Osteocyte (in vitro differentiated cells): ENCODE results near the gene NSG2. TPM values are rescaled to one million over a fixed set of nuclear protein-coding genes. Genes with fewer than 3 reads are reported as not detected.
"Not testable (repeated sequence)": the region's sequence is repeated elsewhere in the genome, so short reads cannot be mapped to it uniquely, and the experiment has no call there.

Experiments used
- DNase-seq: peaks from one replicate; pipeline ENCODE4 v3.0.0; 2021; ENCODE audit warnings: mixed read lengths; ENCODE audit not compliant: unreplicated experiment; ENCODE audit errors: extremely low spot score
- H3K27ac Mint-ChIP-seq: one replicate; pipeline ENCODE4 v1.8.0; 2021; ENCODE audit warnings: mild to moderate bottlenecking, mixed read lengths; ENCODE audit not compliant: unreplicated experiment
- H3K27me3 Mint-ChIP-seq: one replicate; pipeline ENCODE4 v1.8.0; 2021; ENCODE audit warnings: mixed read lengths; ENCODE audit not compliant: unreplicated experiment
- H3K36me3 Mint-ChIP-seq: one replicate; pipeline ENCODE4 v1.8.0; 2021; ENCODE audit warnings: mixed read lengths; ENCODE audit not compliant: unreplicated experiment
- H3K4me1 Mint-ChIP-seq: one replicate; pipeline ENCODE4 v1.8.0; 2021; ENCODE audit warnings: mixed read lengths; ENCODE audit not compliant: unreplicated experiment
- H3K4me3 Mint-ChIP-seq: one replicate; pipeline ENCODE4 v1.8.0; 2021; ENCODE audit warnings: mild to moderate bottlenecking, moderate library complexity, mixed read lengths; ENCODE audit not compliant: unreplicated experiment
- H3K9me3 Mint-ChIP-seq: one replicate; pipeline ENCODE4 v1.8.0; 2021; ENCODE audit warnings: mixed read lengths; ENCODE audit not compliant: unreplicated experiment
- CTCF ChIP-seq: fragments of 200-600 bp; sonication (generic); IDR thresholded peaks from 2 replicates; pipeline ENCODE4 v1.5.0; 2021; ENCODE audit warnings: antibody characterized with exemption, mild to moderate bottlenecking, moderate library complexity
- total RNA-seq: library from RNA; stranded (reverse); gene quantifications from 2 replicates; pipeline ENCODE4 v1.2.1, GENCODE V29; 2021

NSG2 gene
- total RNA-seq, 1 donor from 2014 or later = not detected

DNA sequence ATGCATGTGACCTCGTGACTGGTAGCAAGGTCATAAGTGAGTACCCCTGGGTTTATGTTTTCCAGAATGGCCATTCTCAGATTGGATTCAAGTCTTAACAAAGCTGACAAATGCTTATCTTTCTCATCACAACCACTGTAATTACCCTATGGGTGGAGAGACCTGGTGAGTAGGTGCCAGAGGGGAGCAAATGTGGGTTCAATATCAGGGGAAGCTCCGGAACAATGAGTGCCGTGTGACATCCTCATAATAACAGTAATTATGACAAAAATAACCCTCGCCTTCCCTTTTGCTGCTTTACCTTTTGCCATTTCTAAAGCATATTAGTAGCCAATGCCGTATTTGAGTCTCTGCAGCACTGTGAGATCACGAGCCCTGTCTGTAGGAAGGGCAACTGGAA, 95.9 kb downstream of the NSG2 start:
- Mint-ChIP-seq H3K9me3 (no peaks in the 10 kb centered on the region), H3K27ac (no peak overlapping the region), H3K36me3 (no peaks in the 10 kb centered on the region), H3K4me1 (no peaks in the 10 kb centered on the region), H3K27me3 (no peaks in the 10 kb centered on the region), H3K4me3 (no peak overlapping the region)
- TF ChIP-seq CTCF = no peak
- DNase-seq = no peak

DNA sequence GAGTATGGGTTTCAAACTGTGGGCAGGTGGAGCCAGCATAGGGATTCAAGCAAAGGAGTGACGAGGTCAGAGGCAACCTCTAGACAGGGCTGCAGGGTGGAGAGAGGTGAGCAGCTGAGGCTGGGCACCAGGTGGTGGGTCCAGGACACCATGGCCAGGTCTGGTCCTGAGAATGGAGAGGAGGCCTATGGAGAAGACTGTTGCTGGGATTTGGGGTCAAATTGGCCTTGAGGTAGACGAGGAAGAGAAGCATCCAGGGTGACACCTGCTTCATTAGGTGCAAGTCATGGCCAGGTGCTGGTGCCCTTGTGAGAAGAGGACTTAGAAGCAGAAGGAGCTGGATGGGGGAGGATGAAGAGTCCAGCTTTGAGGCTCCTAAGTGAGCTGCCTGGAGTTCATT, 99.6 kb downstream of the NSG2 start:
- Mint-ChIP-seq H3K4me1 (no peaks in the 10 kb centered on the region), H3K27me3 (no peaks in the 10 kb centered on the region), H3K9me3 (no peaks in the 10 kb centered on the region), H3K4me3 (no peak overlapping the region), H3K36me3 (no peaks in the 10 kb centered on the region), H3K27ac (no peak overlapping the region)
- no peak for DNase-seq
- no peak for TF ChIP-seq CTCF

DNA sequence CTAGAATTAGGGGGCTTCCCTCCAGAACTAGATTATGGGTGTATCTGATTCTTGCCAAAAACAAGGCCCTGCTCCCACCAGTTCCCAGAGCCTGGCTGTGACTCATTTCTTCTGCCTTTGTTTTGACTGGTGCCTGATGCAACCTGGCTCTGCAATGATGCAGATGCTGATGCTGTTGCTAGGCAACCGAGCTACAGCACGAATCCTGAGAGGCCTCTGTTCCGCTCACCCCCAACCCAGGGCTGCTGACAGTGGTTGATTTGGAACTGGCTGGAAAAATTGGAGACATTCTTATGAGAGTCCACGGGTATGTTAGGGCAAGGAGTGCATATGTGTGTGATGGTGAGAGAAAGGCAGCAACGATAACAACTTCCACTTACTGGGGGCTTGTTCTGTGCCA, 100.3 kb downstream of the NSG2 start:
- Mint-ChIP-seq H3K9me3 (no peaks in the 10 kb centered on the region), H3K27me3 (no peaks in the 10 kb centered on the region)

GRCh38 chr5:174146556-174146955, 101.0 kb downstream of the NSG2 start:
- H3K9me3 Mint-ChIP-seq = no peaks in the 10 kb centered on the region
- no peak overlapping the region for H3K4me3 Mint-ChIP-seq
- no peaks in the 10 kb centered on the region for H3K4me1 Mint-ChIP-seq
- H3K27ac Mint-ChIP-seq = no peak overlapping the region
- no peak for DNase-seq
- H3K36me3 Mint-ChIP-seq = no peaks in the 10 kb centered on the region
- no peak for TF ChIP-seq CTCF
- no peaks in the 10 kb centered on the region for H3K27me3 Mint-ChIP-seq

More for the DNA sequence above, 100.3 kb downstream of the NSG2 start:
- Mint-ChIP-seq H3K4me3 (no peak overlapping the region), H3K27ac (no peak overlapping the region), H3K36me3 (no peaks in the 10 kb centered on the region), H3K4me1 (no peaks in the 10 kb centered on the region)
- TF ChIP-seq CTCF = no peak
- peak; percentile 56 for DNase-seq

DNA sequence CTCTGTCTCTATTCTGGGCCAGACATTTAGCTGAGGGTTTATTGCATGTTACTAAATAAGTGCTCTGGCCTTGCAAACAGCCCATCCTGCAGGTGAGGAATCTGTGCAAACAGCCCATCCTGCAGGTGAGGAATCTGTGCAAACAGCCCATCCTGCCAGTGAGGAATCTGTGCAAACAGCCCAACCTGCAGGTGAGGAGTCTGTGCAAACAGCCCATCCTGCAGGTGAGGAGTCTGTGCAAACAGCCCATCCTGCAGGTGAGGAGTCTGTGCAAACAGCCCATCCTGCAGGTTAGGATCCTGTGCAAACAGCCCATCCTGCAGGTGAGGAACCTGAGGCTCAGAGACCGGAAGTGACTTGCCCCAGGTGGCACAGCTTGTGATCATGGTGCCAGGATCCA, 101.5 kb downstream of the NSG2 start:
- H3K36me3 Mint-ChIP-seq, H3K27me3 Mint-ChIP-seq, H3K9me3 Mint-ChIP-seq: not testable (repeated sequence)

DNA sequence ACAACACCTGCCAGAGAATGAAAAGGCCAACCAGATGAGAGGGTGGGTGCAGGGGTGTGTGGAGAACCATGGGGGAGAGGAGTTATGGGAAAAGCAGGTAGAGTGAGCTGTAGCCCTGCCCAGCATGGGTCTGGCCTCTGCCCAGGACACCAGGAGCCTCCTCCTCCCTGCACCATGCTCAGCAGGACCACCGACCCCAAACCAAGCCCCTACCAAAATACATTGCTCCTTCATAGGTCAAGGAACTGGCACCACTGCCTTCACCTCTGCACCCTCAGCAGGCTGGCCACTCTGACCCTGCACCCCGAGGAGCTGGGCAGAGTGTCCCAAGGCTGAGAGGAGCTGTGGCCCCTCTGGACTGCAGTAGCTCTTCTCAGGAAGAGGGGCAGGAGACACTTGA, 102.0 kb downstream of the NSG2 start:
- DNase-seq = peak; percentile 57
- no peaks in the 10 kb centered on the region for H3K27me3 Mint-ChIP-seq
- H3K4me3 Mint-ChIP-seq = no peak overlapping the region
- no peak overlapping the region for H3K27ac Mint-ChIP-seq
- H3K4me1 Mint-ChIP-seq = no peaks in the 10 kb centered on the region
- H3K9me3 Mint-ChIP-seq = no peaks in the 10 kb centered on the region
- H3K36me3 Mint-ChIP-seq = no peaks in the 10 kb centered on the region
- TF ChIP-seq CTCF = no peak

More for the DNA sequence above, 101.5 kb downstream of the NSG2 start:
- H3K4me1 Mint-ChIP-seq, DNase-seq, H3K27ac Mint-ChIP-seq, H3K4me3 Mint-ChIP-seq: not testable (repeated sequence)
